ENCODE results near the gene EPB41L2.

DNA sequence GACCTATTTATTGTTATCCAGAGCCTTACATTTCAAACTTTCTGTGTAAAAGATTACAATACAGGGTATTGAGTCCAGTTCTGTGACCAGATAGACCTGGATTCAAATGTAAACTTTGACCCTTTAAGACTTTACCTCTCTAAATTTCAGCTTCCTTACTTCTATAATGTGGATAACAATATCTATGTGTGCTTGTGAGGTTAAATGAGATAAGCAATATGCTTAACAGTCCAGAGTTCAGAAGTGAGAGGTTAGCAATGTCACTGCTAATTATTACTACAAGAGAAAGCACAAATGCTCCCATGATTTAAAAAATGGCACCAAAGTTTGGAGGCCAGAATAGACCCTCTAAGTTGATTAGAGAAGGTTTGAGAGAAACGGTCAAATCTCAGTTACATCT lies 27.5 kb downstream of the EPB41L2 start:
- TF ChIP-seq EZH2phosphoT487 (IDR thresholded peaks at IDR 0.05; ENCODE audit: insufficient read depth, low read depth), result no peak
- no peak for TF ChIP-seq EZH2 (IDR thresholded peaks at IDR 0.05; ENCODE audit: insufficient read depth, poor library complexity, severe bottlenecking)
